HG03439 (cell line): ENCODE data around the gene DXO.
A peak's percentile ranks its signal among the peaks of the same experiment; 100 is the strongest.
"Not testable (repeated sequence)": the region's sequence is repeated elsewhere in the genome, so short reads cannot be mapped to it uniquely, and the experiment has no call there.

Experiments used
- ATAC-seq: cut with Tn5 transposase; IDR thresholded peaks from one replicate; pipeline ENCODE4 v1.9.1; 2021; ENCODE audit warnings: mild to moderate bottlenecking, moderate library complexity; ENCODE audit not compliant: unreplicated experiment

DXO gene

GRCh38 chr6:31971993-31972708, at the start of gene DXO:
Gene DXO (minus strand): TSS chr6:31972138. CDS start chr6:31971675, 463 bp downstream.
- ATAC-seq, result peak; percentile 83

GRCh38 chr6:32014547-32014946, 42.6 kb upstream of the DXO start, which contains the start of gene C4B:
Gene C4B (plus strand): TSS chr6:32014795. CDS start chr6:32014846, 51 bp downstream.
- not testable (repeated sequence) for ATAC-seq

GRCh38 chr6:32013738-32014137, 41.8 kb upstream of the DXO start:
- ATAC-seq, result not testable (repeated sequence)

GRCh38 chr6:32012941-32013617, 41.1 kb upstream of the DXO start:
- not testable (repeated sequence) for ATAC-seq

- ATAC-seq, result not testable (repeated sequence)
These were observed 39.1 kb upstream of the DXO start for GRCh38 chr6:32010856-32011530.

GRCh38 chr6:32009537-32009936, 37.6 kb upstream of the DXO start:
- ATAC-seq, result not testable (repeated sequence)

GRCh38 chr6:32008616-32009015, 36.7 kb upstream of the DXO start:
- not testable (repeated sequence) for ATAC-seq

- not testable (repeated sequence) for ATAC-seq
These were observed 36.1 kb upstream of the DXO start for GRCh38 chr6:32008037-32008436.

GRCh38 chr6:32007086-32007485, 35.1 kb upstream of the DXO start:
- ATAC-seq, result not testable (repeated sequence)

- not testable (repeated sequence) for ATAC-seq
These were observed 34.1 kb upstream of the DXO start for GRCh38 chr6:32005991-32006529.

- ATAC-seq, result not testable (repeated sequence)
These were observed 33.6 kb upstream of the DXO start for GRCh38 chr6:32005538-32005880.

- ATAC-seq, result not testable (repeated sequence)
These were observed 33.1 kb upstream of the DXO start for GRCh38 chr6:32004864-32005537.

- not testable (repeated sequence) for ATAC-seq
These were observed 32.5 kb upstream of the DXO start for GRCh38 chr6:32004393-32004792.

GRCh38 chr6:32003301-32003700, 31.4 kb upstream of the DXO start:
- ATAC-seq, result not testable (repeated sequence)

- not testable (repeated sequence) for ATAC-seq
These were observed 30.8 kb upstream of the DXO start for GRCh38 chr6:32002546-32003268.

GRCh38 chr6:31996385-31996784, 24.4 kb upstream of the DXO start:
- ATAC-seq, result not testable (repeated sequence)

GRCh38 chr6:31994421-31994820, 22.5 kb upstream of the DXO start:
- not testable (repeated sequence) for ATAC-seq

GRCh38 chr6:31989363-31989762, 17.4 kb upstream of the DXO start:
- ATAC-seq, result not testable (repeated sequence)

GRCh38 chr6:31981744-31982143, 9.8 kb upstream of the DXO start, which contains the start of gene C4A:
Gene C4A (plus strand): TSS chr6:31982057. CDS start chr6:31982108, 51 bp downstream.
- ATAC-seq, result not testable (repeated sequence)

GRCh38 chr6:31980998-31981397, 9.1 kb upstream of the DXO start:
- not testable (repeated sequence) for ATAC-seq
